ENCODE data around the gene OSR1. TPM values are rescaled to one million over a fixed set of nuclear protein-coding genes. Genes with fewer than 3 reads are reported as not detected.

The OSR1 gene
- total and polyA plus RNA-seq, 4 donors = 0.14 to 0.70 (median 0.17) TPM; not detected in 1

GRCh38 chr2:19332503-19332902 is 25.9 kb downstream of the OSR1 start:
- no peak for TF ChIP-seq TAF1 (conservative IDR thresholded peaks at IDR 0.05)
- no peak for TF ChIP-seq CTCF (IDR thresholded peaks at IDR 0.05; ENCODE audit: low read depth, low read length, missing input control)
- TF ChIP-seq FOXA2 (IDR thresholded peaks at IDR 0.05) = no peak
- no peak for TF ChIP-seq YY1 (IDR thresholded peaks at IDR 0.05)
- no peak for TF ChIP-seq JUND (IDR thresholded peaks at IDR 0.05)
- TF ChIP-seq ATF3 (IDR thresholded peaks at IDR 0.05) = no peak
- TF ChIP-seq EGR1 (IDR thresholded peaks at IDR 0.05; ENCODE audit: low read depth in 2 of 2) = no peak
- no peak for TF ChIP-seq NR2F2 (IDR thresholded peaks at IDR 0.05)
- TF ChIP-seq HNF4A (conservative IDR thresholded peaks at IDR 0.05) = no peak
- no peak for TF ChIP-seq REST (IDR thresholded peaks at IDR 0.05)
- no peak for TF ChIP-seq SP1 (IDR thresholded peaks at IDR 0.05)
- no peak for TF ChIP-seq GABPA (IDR thresholded peaks at IDR 0.05 in 1 of 2, conservative IDR thresholded peaks at IDR 0.05 in 1 of 2)
- TF ChIP-seq ZBTB33 (IDR thresholded peaks at IDR 0.05) = no peak
- TF ChIP-seq FOXA1 (IDR thresholded peaks at IDR 0.05) = no peak
- TF ChIP-seq MAX (IDR thresholded peaks at IDR 0.05) = no peak
- no peak for TF ChIP-seq HNF4G (IDR thresholded peaks at IDR 0.05)
- TF ChIP-seq RXRA (IDR thresholded peaks at IDR 0.05) = no peak
- Histone ChIP-seq H3K9ac (ENCODE audit: low read depth in 1 of 2, low read length in 2 of 2) (no peak overlapping the region), H3K36me3 (ENCODE audit: control insufficient read depth in 4 of 4, insufficient read depth in 3 of 4, low read depth in 1 of 4, low read length in 3 of 4) (no peaks in the 10 kb centered on the region), H3K4me3 (ENCODE audit: low read depth in 1 of 3, low read length in 3 of 3) (no peak overlapping the region), H3K27ac (ENCODE audit: low read depth in 1 of 2, low read length in 2 of 2) (no peak overlapping the region), H3K4me1 (ENCODE audit: control insufficient read depth in 4 of 4, insufficient read depth in 4 of 4, low read length in 3 of 4) (no peaks in the 10 kb centered on the region), H3K27me3 (ENCODE audit: control insufficient read depth in 4 of 4, insufficient read depth in 4 of 4, low read length in 3 of 4) (no peaks in the 10 kb centered on the region), H3K9me3 (ENCODE audit: control insufficient read depth in 4 of 4, low read length in 3 of 4) (no peaks in the 10 kb centered on the region)
- no peak for DNase-seq (ENCODE audit: low spot score)
- 68% methylated on average over 2 of the region's 2 CpGs for WGBS

- H3K27me3 ChIP-seq (ENCODE audit: control insufficient read depth in 4 of 4, insufficient read depth in 4 of 4, low read length in 3 of 4) = no peaks in the 10 kb centered on the region
- no peak for DNase-seq (ENCODE audit: low spot score)
- no peaks in the 10 kb centered on the region for H3K9me3 ChIP-seq (ENCODE audit: control insufficient read depth in 4 of 4, low read length in 3 of 4)
- H3K27ac ChIP-seq (ENCODE audit: low read depth in 1 of 2, low read length in 2 of 2) = no peak overlapping the region
- H3K4me1 ChIP-seq (ENCODE audit: control insufficient read depth in 4 of 4, insufficient read depth in 4 of 4, low read length in 3 of 4) = no peaks in the 10 kb centered on the region
- H3K4me3 ChIP-seq (ENCODE audit: low read depth in 1 of 3, low read length in 3 of 3) = no peak overlapping the region
- no peak for TF ChIP-seq SP1 (IDR thresholded peaks at IDR 0.05)
- no peak for TF ChIP-seq HNF4G (IDR thresholded peaks at IDR 0.05)
- TF ChIP-seq MAX (IDR thresholded peaks at IDR 0.05) = no peak
- TF ChIP-seq ATF3 (IDR thresholded peaks at IDR 0.05) = no peak
- no peak for TF ChIP-seq EGR1 (IDR thresholded peaks at IDR 0.05; ENCODE audit: low read depth in 2 of 2)
- no peak for TF ChIP-seq HNF4A (conservative IDR thresholded peaks at IDR 0.05)
- TF ChIP-seq NR2F2 (IDR thresholded peaks at IDR 0.05) = no peak
- no peak for TF ChIP-seq TAF1 (conservative IDR thresholded peaks at IDR 0.05)
- TF ChIP-seq RXRA (IDR thresholded peaks at IDR 0.05) = no peak
- no peak for TF ChIP-seq YY1 (IDR thresholded peaks at IDR 0.05)
- TF ChIP-seq JUND (IDR thresholded peaks at IDR 0.05) = no peak
- TF ChIP-seq FOXA2 (IDR thresholded peaks at IDR 0.05) = no peak
- TF ChIP-seq CTCF (IDR thresholded peaks at IDR 0.05; ENCODE audit: low read depth, low read length, missing input control) = no peak
- no peak for TF ChIP-seq RAD21 (IDR thresholded peaks at IDR 0.05)
- TF ChIP-seq ZBTB33 (IDR thresholded peaks at IDR 0.05) = no peak
- TF ChIP-seq GABPA (IDR thresholded peaks at IDR 0.05 in 1 of 2, conservative IDR thresholded peaks at IDR 0.05 in 1 of 2) = no peak
- H3K9ac ChIP-seq (ENCODE audit: low read depth in 1 of 2, low read length in 2 of 2) = no peak overlapping the region
- H3K36me3 ChIP-seq (ENCODE audit: control insufficient read depth in 4 of 4, insufficient read depth in 3 of 4, low read depth in 1 of 4, low read length in 3 of 4) = no peaks in the 10 kb centered on the region
Measured at GRCh38 chr2:19331450-19331849, 27.0 kb downstream of the OSR1 start.
